H9 (cell line): ENCODE results near the gene DNAL1. TPM values are rescaled to one million over a fixed set of nuclear protein-coding genes. Genes with fewer than 3 reads are reported as not detected.

Experiments used
- DNase-seq: peaks from one replicate; pipeline ENCODE4 v3.0.0-alpha.2; 2017
- H2AFZ ChIP-seq: one replicate; pipeline ENCODE4 v1.6.1; 2013; ENCODE audit warnings: mild to moderate bottlenecking, low read length, control low read depth, moderate library complexity
- H2AK5ac ChIP-seq: 2 replicates; pipeline ENCODE4 v1.6.1; 2013; ENCODE audit warnings: low read length, control low read depth, mixed read lengths; ENCODE audit not compliant: insufficient read length
- H2BK120ac ChIP-seq: one replicate; pipeline ENCODE4 v1.6.1; 2013; ENCODE audit warnings: low read depth, mild to moderate bottlenecking, low read length, control low read depth, inconsistent platforms; ENCODE audit not compliant: poor library complexity, severe bottlenecking
- H2BK12ac ChIP-seq: 2 replicates; pipeline ENCODE4 v1.6.1; 2013; ENCODE audit warnings: low read length, control low read depth, mixed read lengths, low read depth; ENCODE audit not compliant: insufficient read length
- H2BK15ac ChIP-seq: 2 replicates; pipeline ENCODE4 v1.6.1; 2013; ENCODE audit warnings: low read depth, low read length, control low read depth
- H2BK20ac ChIP-seq: one replicate; pipeline ENCODE4 v1.6.1; 2013; ENCODE audit warnings: low read depth, mild to moderate bottlenecking, low read length, control low read depth, inconsistent platforms; ENCODE audit not compliant: poor library complexity, severe bottlenecking
- H2BK5ac ChIP-seq: 2 replicates; pipeline ENCODE4 v1.6.1; 2013; ENCODE audit warnings: low read length, control low read depth, mixed read lengths; ENCODE audit not compliant: insufficient read length
- H3K14ac ChIP-seq: 2 replicates; pipeline ENCODE4 v1.6.1; 2013; ENCODE audit warnings: low read length, control low read depth; ENCODE audit not compliant: insufficient read depth
- H3K18ac ChIP-seq: 2 replicates; pipeline ENCODE4 v1.6.1; 2013; ENCODE audit warnings: low read depth, mild to moderate bottlenecking, mixed read lengths, low read length, control low read depth; ENCODE audit not compliant: insufficient read length
- H3K23ac ChIP-seq: 2 replicates; pipeline ENCODE4 v1.6.1; 2013; ENCODE audit warnings: low read length, control low read depth, mixed read lengths, low read depth; ENCODE audit not compliant: insufficient read length
- H3K23me2 ChIP-seq: 2 replicates; pipeline ENCODE4 v1.6.1; 2013; ENCODE audit warnings: low read depth, mild to moderate bottlenecking, mixed read lengths, low read length, control low read depth; ENCODE audit not compliant: insufficient read length, poor library complexity, severe bottlenecking
- H3K27ac ChIP-seq: 2 replicates; pipeline ENCODE4 v1.5.1; 2013; ENCODE audit warnings: low read length, control low read depth, mixed read lengths, low read depth; ENCODE audit not compliant: insufficient read length
- H3K27me3 ChIP-seq: 2 replicates; pipeline ENCODE4 v1.6.1; 2013; ENCODE audit warnings: low read length, control low read depth, inconsistent platforms; ENCODE audit not compliant: insufficient read depth
- H3K4ac ChIP-seq: 2 replicates; pipeline ENCODE4 v1.6.1; 2013; ENCODE audit warnings: low read depth, mild to moderate bottlenecking, control low read depth, inconsistent platforms, low read length, moderate library complexity
- H3K4me1 ChIP-seq: 2 replicates; pipeline ENCODE4 v1.6.1; 2013; ENCODE audit warnings: low read length, control low read depth, inconsistent platforms; ENCODE audit not compliant: insufficient read depth
- H3K4me2 ChIP-seq: 2 replicates; pipeline ENCODE4 v1.6.1; 2013; ENCODE audit warnings: low read length, control low read depth, mixed read lengths; ENCODE audit not compliant: insufficient read length, insufficient read depth
- H3K56ac ChIP-seq: 2 replicates; pipeline ENCODE4 v1.6.1; 2013; ENCODE audit warnings: low read depth, mild to moderate bottlenecking, mixed read lengths, low read length, control low read depth; ENCODE audit not compliant: insufficient read length
- H3K79me1 ChIP-seq: 2 replicates; pipeline ENCODE4 v1.6.1; 2013; ENCODE audit warnings: low read depth, mild to moderate bottlenecking, moderate library complexity, low read length, control low read depth, inconsistent platforms; ENCODE audit not compliant: insufficient read depth, poor library complexity, severe bottlenecking
- H3K79me2 ChIP-seq: 2 replicates; pipeline ENCODE4 v1.6.1; 2013; ENCODE audit warnings: low read length, control low read depth, inconsistent platforms; ENCODE audit not compliant: insufficient read depth
- H3K9ac ChIP-seq: 2 replicates; pipeline ENCODE4 v1.6.1; 2013; ENCODE audit warnings: low read length, control low read depth, mixed read lengths; ENCODE audit not compliant: insufficient read length; ENCODE audit errors: extremely low read depth
- H3K9me3 ChIP-seq: one replicate; pipeline ENCODE4 v1.6.1; 2013; ENCODE audit warnings: low read depth, low read length, inconsistent platforms; ENCODE audit not compliant: control insufficient read depth
- H3T11ph ChIP-seq: one replicate; pipeline ENCODE4 v1.6.1; 2013; ENCODE audit warnings: mild to moderate bottlenecking, low read length, control low read depth, inconsistent platforms
- H4K20me1 ChIP-seq: one replicate; pipeline ENCODE4 v1.6.1; 2013; ENCODE audit not compliant: control insufficient read depth, insufficient read length, insufficient read depth
- H4K5ac ChIP-seq: 2 replicates; pipeline ENCODE4 v1.6.1; 2013; ENCODE audit warnings: low read depth, mild to moderate bottlenecking, mixed read lengths, low read length, control low read depth; ENCODE audit not compliant: insufficient read length
- H4K8ac ChIP-seq: replicated peaks from 2 replicates; pipeline ENCODE4 v1.6.1; 2013; ENCODE audit warnings: low read length, control low read depth, mixed read lengths, low read depth; ENCODE audit not compliant: insufficient read length
- H4K91ac ChIP-seq: 2 replicates; pipeline ENCODE4 v1.6.1; 2013; ENCODE audit warnings: low read depth, mild to moderate bottlenecking, moderate library complexity, mixed read lengths, low read length, control low read depth; ENCODE audit not compliant: insufficient read length
- H3K27ac Mint-ChIP-seq, 3 experiments: 2 replicates in 2 of 3; 3 replicates in 1 of 3; pipeline ENCODE4 v1.8.0; 2020 to 2021; ENCODE audit warnings: mixed read lengths in 3 of 3, mild to moderate bottlenecking in 1 of 3, moderate library complexity in 1 of 3
- H3K27me3 Mint-ChIP-seq: 2 replicates; pipeline ENCODE4 v1.8.0; 2021; ENCODE audit warnings: low read depth, mild to moderate bottlenecking, moderate library complexity, mixed read lengths
- H3K36me3 Mint-ChIP-seq, 3 experiments: 2 replicates in 2 of 3; 3 replicates in 1 of 3; pipeline ENCODE4 v1.8.0; 2020 to 2021; ENCODE audit warnings: low read depth in 3 of 3, mixed read lengths in 3 of 3; ENCODE audit not compliant: insufficient read depth in 1 of 3
- H3K4me1 Mint-ChIP-seq, 2 experiments: 2 replicates each; pipeline ENCODE4 v1.8.0; 2020; ENCODE audit warnings: mixed read lengths in 2 of 2
- H3K4me3 Mint-ChIP-seq, 2 experiments: 2 replicates in 1 of 2; 3 replicates in 1 of 2; pipeline ENCODE4 v1.8.0; 2020 to 2021; ENCODE audit warnings: mild to moderate bottlenecking in 2 of 2, mixed read lengths in 2 of 2, moderate library complexity in 1 of 2
- H3K9me3 Mint-ChIP-seq, 2 experiments: 2 replicates in 1 of 2; 3 replicates in 1 of 2; pipeline ENCODE4 v1.8.0; 2020; ENCODE audit warnings: mild to moderate bottlenecking in 2 of 2, mixed read lengths in 2 of 2, moderate library complexity in 1 of 2
- CTCF ChIP-seq: fragments of 200-600 bp; sonication (generic); conservative IDR thresholded peaks from 3 replicates; pipeline ENCODE4 v1.8.0; 2021; ENCODE audit warnings: antibody characterized with exemption, mild to moderate bottlenecking
- WGBS: extraction: QIAGEN DNeasy Blood & Tissue Kit; methylation state at CpG from one replicate; pipeline ENCODE4 v1.1.7; 2013; ENCODE audit warnings: missing lambda C conversion rate, low lambda C conversion rate, mixed read lengths; ENCODE audit not compliant: insufficient read length; ENCODE audit errors: extremely low coverage; 5-methylcytosine and 5-hydroxymethylcytosine counted together
- total RNA-seq: library from RNA; stranded (reverse); gene quantifications from 2 replicates; pipeline ENCODE4 v1.2.1, GENCODE V29; 2021

The DNAL1 gene
- total RNA-seq, 1 experiment from 2014 or later = 17.7 TPM

- Histone ChIP-seq H3K9ac (no peak overlapping the region), H3K4me2 (no peak overlapping the region), H2BK12ac (no peak overlapping the region), H3K27ac (no peak overlapping the region), H3K14ac (no peak overlapping the region), H2AFZ (no peak overlapping the region), H2BK5ac (no peak overlapping the region), H4K20me1 (no peaks in the 10 kb centered on the region), H3K4me1 (peaks cover 6% of the 10 kb centered on the region; the same call in 1 of the 2 replicates), H2BK120ac (no peak overlapping the region), H4K91ac (no peak overlapping the region), H3K56ac (no peak overlapping the region), H3K4ac (no peak overlapping the region), H3K79me1 (no peaks in the 10 kb centered on the region), H3K27me3 (no peaks in the 10 kb centered on the region), H2AK5ac (no peak overlapping the region), H2BK15ac (no peak overlapping the region), H3T11ph (no peak overlapping the region), H3K18ac (no peak overlapping the region), H3K23me2 (peaks cover 7% of the 10 kb centered on the region), H4K8ac (no peak overlapping the region), H3K9me3 (no peaks in the 10 kb centered on the region), H3K79me2 (no peaks in the 10 kb centered on the region), H3K23ac (no peak overlapping the region), H4K5ac (no peak overlapping the region), H2BK20ac (no peak overlapping the region)
- H3K36me3 Mint-ChIP-seq = peaks cover 3 to 15% (median 12%) of the 10 kb centered on the region in 3 experiments
- no CpG with 5 or more reads among the region's 12 CpGs for WGBS
- peak overlapping the region in 1 of 3 experiments; percentile 68; a peak in 3 of 7 replicates for H3K27ac Mint-ChIP-seq
- peaks cover 3% of the 10 kb centered on the region; the same call in 1 of the 2 replicates for H3K27me3 Mint-ChIP-seq
- H3K9me3 Mint-ChIP-seq = no peaks in the 10 kb centered on the region
- peak; percentile 94 for DNase-seq
- peak overlapping the region in 1 of 2 experiments; percentile 69; a peak in 2 of 5 replicates for H3K4me3 Mint-ChIP-seq
- H3K4me1 Mint-ChIP-seq = peaks cover 65 to 67% of the 10 kb centered on the region in 2 experiments
- TF ChIP-seq CTCF = no peak
Measured at GRCh38 chr14:73721101-73721821, 76.5 kb downstream of the DNAL1 start.
